H1 (cell line): ENCODE results near the gene ISOC1. TPM values are rescaled to one million over a fixed set of nuclear protein-coding genes. Genes with fewer than 3 reads are reported as not detected.

ENCODE experiments used
- CTCF ChIA-PET: fragments of 300-600 bp; sonication (Branson Sonifier 250); formaldehyde crosslinking; loops from one replicate; lab custom pipeline; 2021; ENCODE audit not compliant: partially characterized antibody; lab: Charles Lee
- POLR2A ChIA-PET: fragments of 300-600 bp; sonication (Branson Sonifier 250); formaldehyde crosslinking; loops from one replicate; lab custom pipeline; 2021; ENCODE audit warnings: inconsistent platforms; ENCODE audit not compliant: partially characterized antibody; lab: Charles Lee
- DNase-seq, 2 experiments: peaks; one replicate each; pipeline versions ENCODE4 v3.0.0 to v3.0.0-alpha.2; 2010 to 2022; ENCODE audit warnings: low spot score in 2 of 2, low read depth in 1 of 2, mixed read lengths in 1 of 2
- FAIRE-seq: peaks from 2 replicates; lab custom pipeline; 2011; peaks lifted over from hg19 to GRCh38; lab: Jason Lieb, UNC
- H2AFZ ChIP-seq: 2 replicates; pipeline ENCODE4 v1.8.1; 2012; ENCODE audit warnings: low read length, inconsistent platforms
- H2AK5ac ChIP-seq: 2 replicates; pipeline ENCODE4 v1.6.1; 2013; ENCODE audit warnings: low read depth, low read length
- H2BK120ac ChIP-seq: replicated peaks from 2 replicates; pipeline ENCODE3; 2013; ENCODE audit warnings: low read depth, low read length, inconsistent platforms
- H2BK12ac ChIP-seq: 2 replicates; pipeline ENCODE4 v1.6.1; 2013; ENCODE audit warnings: low read depth, low read length
- H2BK15ac ChIP-seq: 2 replicates; pipeline ENCODE4 v1.6.1; 2013; ENCODE audit warnings: low read length
- H2BK20ac ChIP-seq: 2 replicates; pipeline ENCODE4 v1.6.1; 2013; ENCODE audit warnings: low read length
- H2BK5ac ChIP-seq: 2 replicates; pipeline ENCODE4 v1.6.1; 2013; ENCODE audit warnings: low read depth, low read length
- H3K14ac ChIP-seq: 2 replicates; pipeline ENCODE4 v1.6.1; 2013; ENCODE audit warnings: inconsistent platforms; ENCODE audit not compliant: insufficient read length
- H3K18ac ChIP-seq: 2 replicates; pipeline ENCODE4 v1.6.1; 2013; ENCODE audit warnings: low read length; ENCODE audit errors: extremely low read depth
- H3K23ac ChIP-seq: 2 replicates; pipeline ENCODE4 v1.6.1; 2013; ENCODE audit warnings: inconsistent platforms; ENCODE audit not compliant: insufficient read length
- H3K23me2 ChIP-seq: 2 replicates; pipeline ENCODE4 v1.6.1; 2013; ENCODE audit warnings: low read depth, low read length
- H3K27ac ChIP-seq: 2 replicates; pipeline ENCODE4 v1.6.1; 2011; ENCODE audit warnings: low read depth, low read length, inconsistent platforms
- H3K27me3 ChIP-seq, 4 experiments: replicated peaks in 1 of 4; 1 replicate in 1 of 4; 2 replicates in 3 of 4; pipeline versions ENCODE4 v1.6.1 to v1.8.1; 2011 to 2013; ENCODE audit warnings: low read length in 3 of 4, mild to moderate bottlenecking in 3 of 4, inconsistent platforms in 2 of 4, mixed read lengths in 2 of 4, moderate library complexity in 1 of 4; ENCODE audit not compliant: control insufficient read depth in 3 of 4, insufficient read depth in 3 of 4; ENCODE audit errors: extremely low read depth in 1 of 4
- H3K36me3 ChIP-seq, 4 experiments: 2 replicates each; pipeline versions ENCODE4 v1.6.1 to v1.8.1; 2011 to 2013; ENCODE audit warnings: mild to moderate bottlenecking in 4 of 4, low read length in 3 of 4, moderate library complexity in 2 of 4, control low read depth in 1 of 4, inconsistent platforms in 1 of 4; ENCODE audit not compliant: insufficient read depth in 4 of 4, control insufficient read depth in 2 of 4
- H3K4ac ChIP-seq: replicated peaks from 2 replicates; pipeline ENCODE3; 2013; ENCODE audit warnings: low read length, low read depth, mixed read lengths, inconsistent platforms; ENCODE audit not compliant: insufficient read length
- H3K4me1 ChIP-seq, 4 experiments: replicated peaks in 1 of 4; 1 replicate in 1 of 4; 2 replicates in 3 of 4; pipeline versions ENCODE4 v1.6.1 to v1.8.1; 2011 to 2013; ENCODE audit warnings: low read length in 3 of 4, inconsistent platforms in 2 of 4, mixed read lengths in 1 of 4; ENCODE audit not compliant: insufficient read depth in 4 of 4, control insufficient read depth in 3 of 4
- H3K4me2 ChIP-seq, 2 experiments: 2 replicates each; pipeline versions ENCODE4 v1.6.1 to v1.8.1; 2011 to 2013; ENCODE audit warnings: low read depth in 2 of 2, low read length in 2 of 2, control low read depth in 1 of 2, inconsistent platforms in 1 of 2, mild to moderate bottlenecking in 1 of 2; ENCODE audit not compliant: insufficient read depth in 1 of 2
- H3K4me3 ChIP-seq, 4 experiments: fragments of 200-600, 300-600 bp in 1 of 4; sonication (generic), shearing (Covaris generic), sonication (Bioruptor Twin) in 1 of 4; 2 replicates each; pipeline versions ENCODE4 v1.5.1 to v1.8.1; 2011 to 2016; ENCODE audit warnings: low read length in 4 of 4, low read depth in 3 of 4, control low read depth in 2 of 4, inconsistent platforms in 2 of 4, mild to moderate bottlenecking in 2 of 4, mixed read lengths in 1 of 4, moderate library complexity in 1 of 4; ENCODE audit not compliant: insufficient read depth in 2 of 4; ENCODE audit errors: extremely low read depth in 1 of 4
- H3K56ac ChIP-seq: replicated peaks from 2 replicates; pipeline ENCODE3; 2013; ENCODE audit warnings: low read depth, mild to moderate bottlenecking, mixed read lengths, low read length, inconsistent platforms; ENCODE audit not compliant: insufficient read length
- H3K79me1 ChIP-seq: 2 replicates; pipeline ENCODE4 v1.6.1; 2013; ENCODE audit warnings: low read depth, low read length, control low read depth
- H3K79me2 ChIP-seq, 2 experiments: 2 replicates each; pipeline versions ENCODE4 v1.6.1 to v1.8.1; 2012 to 2013; ENCODE audit warnings: low read length in 2 of 2, mild to moderate bottlenecking in 2 of 2, inconsistent platforms in 1 of 2; ENCODE audit not compliant: insufficient read depth in 2 of 2, control insufficient read depth in 1 of 2
- H3K9ac ChIP-seq, 4 experiments: replicated peaks in 1 of 4; 1 replicate in 1 of 4; 2 replicates in 3 of 4; pipeline versions ENCODE4 v1.6.1 to v1.8.1; 2011 to 2013; ENCODE audit warnings: low read depth in 3 of 4, low read length in 3 of 4, control low read depth in 2 of 4, mild to moderate bottlenecking in 2 of 4, moderate library complexity in 2 of 4, inconsistent platforms in 1 of 4; ENCODE audit errors: extremely low read depth in 1 of 4
- H3K9me3 ChIP-seq, 2 experiments: 2 replicates each; pipeline versions ENCODE4 v1.6.1 to v1.8.1; 2012 to 2013; ENCODE audit warnings: mild to moderate bottlenecking in 2 of 2, moderate library complexity in 2 of 2, control low read depth in 1 of 2, inconsistent platforms in 1 of 2, low read depth in 1 of 2, low read length in 1 of 2, mixed read lengths in 1 of 2; ENCODE audit not compliant: insufficient read depth in 2 of 2
- H4K20me1 ChIP-seq, 2 experiments: replicated peaks in 1 of 2; 2 replicates each; pipeline versions ENCODE3 to v1.8.1; 2011 to 2013; ENCODE audit warnings: inconsistent platforms in 2 of 2, low read length in 2 of 2, mild to moderate bottlenecking in 1 of 2; ENCODE audit not compliant: insufficient read depth in 2 of 2, control insufficient read depth in 1 of 2
- H4K5ac ChIP-seq: 2 replicates; pipeline ENCODE4 v1.6.1; 2013; ENCODE audit warnings: low read length, low read depth, mixed read lengths, inconsistent platforms; ENCODE audit not compliant: insufficient read length
- H4K8ac ChIP-seq: 2 replicates; pipeline ENCODE4 v1.8.0; 2013; ENCODE audit warnings: mild to moderate bottlenecking, moderate library complexity, low read length, inconsistent platforms; ENCODE audit not compliant: insufficient read depth; ENCODE audit errors: extremely low read depth
- H4K91ac ChIP-seq: replicated peaks from 2 replicates; pipeline ENCODE3; 2013; ENCODE audit warnings: low read length, mixed read lengths, inconsistent platforms; ENCODE audit not compliant: insufficient read length
- CTBP2 ChIP-seq: IDR thresholded peaks from 2 replicates; pipeline ENCODE4 v1.7.0; 2011; ENCODE audit warnings: borderline replicate concordance, mild to moderate bottlenecking, moderate library complexity, mixed read lengths, low read length; ENCODE audit not compliant: insufficient read depth, insufficient read length
- GABPA ChIP-seq: IDR thresholded peaks from 2 replicates; pipeline ENCODE4 v1.6.1; 2011; ENCODE audit warnings: mild to moderate bottlenecking, low read length, moderate library complexity, borderline replicate concordance; ENCODE audit not compliant: insufficient read depth
- HDAC2 ChIP-seq, 2 experiments: fragments of 300-600 bp in 1 of 2; sonication (generic) in 1 of 2; IDR thresholded peaks; 2 replicates each; pipeline ENCODE4 v1.6.1; 2011 to 2012; ENCODE audit warnings: low read depth in 2 of 2, low read length in 2 of 2, mild to moderate bottlenecking in 2 of 2, moderate library complexity in 2 of 2, borderline replicate concordance in 1 of 2, inconsistent platforms in 1 of 2
- JUND ChIP-seq: IDR thresholded peaks from 2 replicates; pipeline ENCODE4 v1.6.1; 2011; ENCODE audit warnings: mild to moderate bottlenecking, improper control_type of control experiment, low read length
- KDM1A ChIP-seq: fragments of 200-600, 300-600 bp; sonication (generic); IDR thresholded peaks from 2 replicates; pipeline ENCODE4 v1.7.1; 2016; ENCODE audit warnings: mild to moderate bottlenecking, low read length, borderline replicate concordance
- PHF8 ChIP-seq: fragments of 200-600 bp; sonication (generic); conservative IDR thresholded peaks from 2 replicates; pipeline ENCODE4 v1.7.1; 2012; ENCODE audit warnings: low read depth, mild to moderate bottlenecking, inconsistent platforms, low read length, moderate library complexity
- RFX5 ChIP-seq: IDR thresholded peaks from 2 replicates; pipeline ENCODE4 v1.6.1; 2011; ENCODE audit warnings: low read depth, low read length, improper control_type of control experiment, borderline replicate concordance
- RXRA ChIP-seq: IDR thresholded peaks from 2 replicates; pipeline ENCODE4 v1.6.1; 2011; ENCODE audit warnings: low read depth, mild to moderate bottlenecking, low read length, moderate library complexity; ENCODE audit not compliant: insufficient read depth
- SIX5 ChIP-seq: IDR thresholded peaks from 2 replicates; pipeline ENCODE4 v1.6.1; 2011; ENCODE audit warnings: mild to moderate bottlenecking, low read depth, low read length
- SP2 ChIP-seq: IDR thresholded peaks from 2 replicates; pipeline ENCODE4 v1.6.1; 2012; ENCODE audit warnings: mild to moderate bottlenecking, low read length, inconsistent platforms
- SP4 ChIP-seq: IDR thresholded peaks from 2 replicates; pipeline ENCODE4 v1.6.1; 2012; ENCODE audit warnings: low read length, inconsistent platforms
- TBP ChIP-seq: IDR thresholded peaks from 2 replicates; pipeline ENCODE4 v1.6.1; 2011; ENCODE audit warnings: low read depth, low read length, improper control_type of control experiment
- TCF12 ChIP-seq: IDR thresholded peaks from 2 replicates; pipeline ENCODE4 v1.6.1; 2011; ENCODE audit warnings: low read depth, mild to moderate bottlenecking, low read length
- TEAD4 ChIP-seq: IDR thresholded peaks from 2 replicates; pipeline ENCODE4 v1.6.1; 2012; ENCODE audit warnings: low read depth, low read length, inconsistent platforms, mixed read lengths
- ZNF274 ChIP-seq: IDR thresholded peaks from 2 replicates; pipeline ENCODE4 v1.7.0; 2012; ENCODE audit warnings: low read length, borderline replicate concordance; ENCODE audit errors: extremely low read depth
- polyA plus RNA-seq, 7 experiments: library from polyadenylated mRNA; depleted of rRNA in 3 of 7; stranded (reverse) in 5 of 7; unstranded in 2 of 7; fragments of >200 nt in 5 of 7; fragments of 200-250 nt in 2 of 7; gene quantifications; 1 replicate in 5 of 7; 2 replicates in 1 of 7; 4 replicates in 1 of 7; pipeline versions ENCODE4 v1.2.1 to v1.2.3, GENCODE V29; 2011 to 2013; ENCODE audit warnings: missing spikeins in 2 of 7, mixed read lengths in 2 of 7
- total RNA-seq: library from RNA; stranded (reverse); fragmentation: NEBNext Ultra II Directional; extraction: Animal tissue kit (Norgen Biotek cat#: 25700); gene quantifications from 2 replicates; pipeline ENCODE4 v1.2.1, GENCODE V29; 2021
- TF ChIP-seq, protein P1 (sequence below): IDR thresholded peaks from 2 replicates; pipeline ENCODE4 v1.6.1; 2011; ENCODE audit warnings: low read depth, mild to moderate bottlenecking, low read length; ENCODE audit not compliant: insufficient read depth

Gene ISOC1
- total and polyA plus RNA-seq, 2 of the 8 experiments (the other 6 are each of a cell fraction or from before 2014, with no cell fraction given): 27.7 to 34.9 TPM

DNA sequence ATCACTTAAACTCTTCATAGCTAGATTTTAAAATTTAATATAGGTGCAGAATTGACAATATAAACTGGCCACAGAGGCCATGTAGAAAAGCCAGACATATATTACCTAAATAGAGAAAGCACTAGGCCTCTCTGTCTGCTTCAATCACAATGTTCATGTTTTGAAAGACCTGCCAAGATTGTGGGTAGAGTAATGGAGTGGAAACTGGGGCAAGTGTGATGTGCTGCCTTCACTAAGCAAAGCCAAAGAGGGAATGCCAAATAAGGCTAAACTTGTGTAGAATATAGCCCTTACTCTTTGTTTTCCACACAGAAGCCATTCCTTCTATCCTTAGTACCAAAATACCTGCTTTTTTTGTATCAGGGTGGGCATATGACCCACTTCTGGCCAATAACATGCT lies 15.1 kb upstream of the ISOC1 start:
- H3K79me2 ChIP-seq: no peaks in the 10 kb centered on the region
- H4K91ac ChIP-seq: no peak overlapping the region
- H3K23ac ChIP-seq: no peak overlapping the region
- H2BK120ac ChIP-seq: no peak overlapping the region
- TF ChIP-seq TCF12 (no peak), RXRA (no peak), TBP (no peak), SP2 (no peak), HDAC2 (IDR thresholded peaks at IDR 0.05; ENCODE audit: borderline replicate concordance in 1 of 2, low read depth in 2 of 2, low read length in 2 of 2) (no peak), JUND (no peak), CTBP2 (no peak), SP4 (no peak), SIX5 (no peak), RFX5 (no peak), ZNF274 (no peak), KDM1A (no peak), TEAD4 (no peak), PHF8 (no peak), GABPA (no peak)
- TF ChIP-seq, protein P1, sequence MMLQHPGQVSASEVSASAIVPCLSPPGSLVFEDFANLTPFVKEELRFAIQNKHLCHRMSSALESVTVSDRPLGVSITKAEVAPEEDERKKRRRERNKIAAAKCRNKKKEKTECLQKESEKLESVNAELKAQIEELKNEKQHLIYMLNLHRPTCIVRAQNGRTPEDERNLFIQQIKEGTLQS: no peak
- no peak overlapping the region for H2AK5ac ChIP-seq
- DNase-seq (no peak), FAIRE-seq (no peak)
- H4K20me1 ChIP-seq: no peaks in the 10 kb centered on the region
- no peaks in the 10 kb centered on the region for H3K4me1 ChIP-seq
- ChIA-PET CTCF (no interaction called here), POLR2A (no interaction called here)
- no peaks in the 10 kb centered on the region for H3K23me2 ChIP-seq
- no peaks in the 10 kb centered on the region for H3K36me3 ChIP-seq
- no peaks in the 10 kb centered on the region for H3K79me1 ChIP-seq
- H4K8ac ChIP-seq: no peak overlapping the region
- no peak overlapping the region for H3K9ac ChIP-seq
- no peaks in the 10 kb centered on the region for H3K27me3 ChIP-seq
- H3K56ac ChIP-seq: no peak overlapping the region
- no peak overlapping the region for H2BK15ac ChIP-seq
- H3K4me3 ChIP-seq: no peak overlapping the region
- no peak overlapping the region for H2AFZ ChIP-seq
- no peak overlapping the region for H3K4ac ChIP-seq
- H3K27ac ChIP-seq: no peak overlapping the region
- no peak overlapping the region for H3K14ac ChIP-seq
- no peak overlapping the region for H4K5ac ChIP-seq
- H2BK20ac ChIP-seq: no peak overlapping the region
- H3K9me3 ChIP-seq: no peaks in the 10 kb centered on the region
- no peak overlapping the region for H2BK12ac ChIP-seq
- H2BK5ac ChIP-seq: no peak overlapping the region
- H3K4me2 ChIP-seq: no peak overlapping the region
- no peak overlapping the region for H3K18ac ChIP-seq
